ENCODE results near the gene HIF3A.

Gene HIF3A

DNA sequence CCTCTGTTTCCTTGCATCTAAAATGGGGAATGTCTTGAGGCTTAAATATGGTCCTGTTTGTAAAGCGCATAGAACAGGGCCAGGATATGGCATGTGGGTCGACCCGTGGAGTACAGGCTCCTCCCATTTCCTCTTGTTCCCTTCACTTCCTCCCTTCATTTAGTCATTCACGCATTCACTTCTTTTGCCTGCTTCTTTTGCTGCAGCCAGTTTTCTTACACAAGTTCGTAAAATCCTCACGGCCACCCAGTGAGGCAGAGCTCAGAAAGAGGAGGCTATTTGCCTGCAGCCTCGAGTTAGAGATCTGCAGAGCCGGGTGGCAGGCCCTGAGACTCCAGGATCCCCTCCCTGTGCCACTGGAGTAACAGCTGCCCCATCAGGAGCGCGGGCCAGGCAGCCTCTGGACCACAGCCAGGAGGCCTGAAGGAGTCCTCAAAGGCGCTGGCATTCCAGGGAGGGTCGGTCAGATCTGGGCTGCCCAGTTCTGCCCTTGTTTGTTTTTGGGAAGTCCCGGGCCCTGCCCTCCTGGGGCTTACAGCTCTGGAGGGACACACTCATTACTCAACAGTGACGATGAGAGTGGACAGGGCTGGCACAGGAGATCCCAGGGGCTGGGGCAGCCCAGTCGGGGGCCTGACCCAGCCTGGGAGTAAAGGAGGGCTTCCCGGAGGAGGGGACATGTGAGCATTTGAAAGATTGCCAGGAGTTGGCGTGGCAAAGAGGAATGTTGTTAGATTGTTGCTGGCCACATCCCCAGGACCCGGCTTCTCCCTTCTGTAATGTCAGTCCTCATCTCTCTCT lies 54.6 kb downstream of the HIF3A start:
- peak; percentile 69 for DNase-seq
- in situ Hi-C loops (cut with MboI; ENCODE audit: low pct_unique_long_range_greater_than_20kb, low sequenced_read_pairs): no loop called here

DNA sequence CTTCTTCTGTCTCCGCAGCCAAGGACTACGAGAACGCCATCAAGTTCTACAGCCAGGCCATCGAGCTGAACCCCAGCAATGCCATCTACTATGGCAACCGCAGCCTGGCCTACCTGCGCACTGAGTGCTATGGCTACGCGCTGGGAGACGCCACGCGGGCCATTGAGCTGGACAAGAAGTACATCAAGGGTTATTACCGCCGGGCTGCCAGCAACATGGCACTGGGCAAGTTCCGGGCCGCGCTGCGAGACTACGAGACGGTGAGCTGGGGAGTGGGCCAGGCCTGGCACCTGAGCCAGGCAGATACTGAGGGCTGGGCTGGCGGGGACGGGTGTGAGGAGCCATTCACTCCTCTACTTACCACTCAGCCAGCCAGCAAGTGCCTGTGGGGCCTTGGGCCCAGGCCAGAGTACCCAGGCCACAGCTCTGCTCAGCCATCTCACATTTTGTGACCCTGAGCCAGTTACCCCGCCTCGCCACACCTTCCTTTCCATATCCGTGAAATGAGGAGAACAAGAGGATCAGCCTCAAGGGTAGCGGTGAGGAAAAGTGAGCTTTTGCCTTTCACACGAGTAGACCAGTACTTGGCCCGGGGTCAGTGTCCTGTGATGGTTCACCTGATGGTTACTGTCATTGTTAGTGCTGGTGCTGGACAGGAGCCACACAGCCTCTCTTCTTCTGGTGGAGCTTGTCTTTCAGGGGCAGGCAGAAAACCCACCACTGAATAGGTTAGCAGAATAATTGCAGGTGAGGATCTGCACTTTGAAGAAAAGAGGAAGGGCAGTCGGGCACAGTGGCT lies 57.1 kb downstream of the HIF3A start:
- in situ Hi-C loops (cut with MboI; ENCODE audit: low pct_unique_long_range_greater_than_20kb, low sequenced_read_pairs): no loop called here
- no peak for DNase-seq

DNA sequence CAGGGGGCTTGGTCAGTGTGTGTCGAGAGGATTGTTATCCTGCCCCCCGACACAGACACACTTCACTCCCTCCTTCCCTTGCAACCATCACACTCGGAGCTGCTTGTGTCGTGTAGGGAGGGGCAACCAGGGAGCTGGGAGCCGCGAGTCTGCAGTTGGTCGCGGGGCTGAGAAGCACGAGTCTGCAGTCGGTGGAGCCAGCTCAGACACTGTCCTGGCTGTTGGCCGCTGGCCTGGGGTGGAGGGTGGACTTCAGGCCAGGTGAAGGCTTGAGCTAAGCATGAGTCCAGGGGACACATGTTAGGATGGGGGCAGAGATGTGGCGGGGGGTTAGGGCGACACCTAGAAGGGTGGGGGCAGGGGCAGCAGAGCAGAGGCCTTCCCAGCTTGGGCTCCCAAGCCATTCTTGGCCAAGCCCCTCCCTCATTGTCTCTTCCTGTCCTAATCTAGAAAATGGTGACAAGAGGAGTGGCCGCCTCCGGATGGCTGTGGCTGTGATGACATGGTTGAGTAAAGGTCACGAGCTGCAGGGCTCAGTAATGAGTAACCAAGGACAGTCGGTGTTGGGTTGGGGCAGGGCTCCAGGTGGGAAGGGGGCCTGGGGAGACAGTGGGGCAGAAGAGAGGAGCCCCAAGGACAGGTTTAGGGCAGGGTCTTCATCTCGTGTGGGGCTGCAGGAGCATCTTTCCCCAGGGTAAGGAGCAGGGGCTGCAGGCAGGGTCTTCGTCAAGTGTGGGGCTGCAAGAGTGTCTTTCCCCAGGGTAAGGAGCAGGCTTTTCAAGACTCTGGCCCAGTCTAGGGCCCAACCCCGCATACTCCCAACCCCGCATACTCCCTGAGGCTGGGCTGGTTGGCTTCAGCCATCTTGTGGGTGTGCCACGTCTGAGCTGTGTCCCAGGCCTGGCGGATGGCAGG lies 58.6 kb downstream of the HIF3A start:
- in situ Hi-C loops (cut with MboI; ENCODE audit: low pct_unique_long_range_greater_than_20kb, low sequenced_read_pairs): no loop called here
- no peak for DNase-seq

DNA sequence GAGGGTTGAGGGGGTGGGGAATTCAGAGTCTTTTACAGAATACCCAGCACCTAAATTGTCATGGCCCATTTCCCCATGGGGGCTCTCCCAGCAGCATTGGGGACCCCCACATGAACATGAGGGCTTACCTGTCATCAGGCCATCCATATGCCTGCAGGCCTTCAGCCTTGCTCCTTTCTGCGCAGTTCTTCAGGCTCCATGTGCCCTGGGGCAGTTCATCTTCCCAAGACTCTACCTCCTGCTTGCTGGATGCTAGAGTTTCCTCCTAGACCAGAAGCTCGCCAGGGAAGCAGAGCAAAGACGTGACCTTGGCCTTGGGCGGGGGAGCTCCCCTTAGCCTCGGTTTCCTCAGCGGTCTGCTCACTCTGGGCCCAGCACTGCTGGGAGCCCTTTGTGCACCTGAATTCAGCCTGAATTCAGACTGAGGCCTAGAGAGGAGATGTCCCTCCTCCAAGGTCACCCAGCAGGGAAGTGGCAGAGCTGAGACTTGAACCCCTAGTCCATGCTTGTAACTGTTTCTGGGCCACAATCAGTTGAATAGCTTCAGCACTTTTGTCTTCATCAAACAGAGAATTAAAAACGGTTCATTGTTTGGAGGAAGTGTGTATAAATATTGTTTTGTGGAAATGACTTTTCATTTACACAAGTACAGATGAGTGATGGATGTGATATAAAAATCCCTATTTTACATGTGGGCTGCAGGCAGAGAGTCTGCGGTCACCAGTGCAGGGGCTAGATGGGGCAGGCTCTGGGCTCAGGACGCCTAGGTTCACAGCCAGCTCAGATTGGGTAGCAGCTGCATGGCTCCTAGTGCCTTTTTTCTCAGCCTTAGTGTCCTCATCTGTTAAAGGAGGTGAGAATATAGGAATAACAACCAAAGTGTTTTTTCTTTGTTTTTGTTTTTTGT lies 59.6 kb downstream of the HIF3A start:
- in situ Hi-C loops (cut with MboI; ENCODE audit: low pct_unique_long_range_greater_than_20kb, low sequenced_read_pairs): no loop called here
- DNase-seq: no peak

DNA sequence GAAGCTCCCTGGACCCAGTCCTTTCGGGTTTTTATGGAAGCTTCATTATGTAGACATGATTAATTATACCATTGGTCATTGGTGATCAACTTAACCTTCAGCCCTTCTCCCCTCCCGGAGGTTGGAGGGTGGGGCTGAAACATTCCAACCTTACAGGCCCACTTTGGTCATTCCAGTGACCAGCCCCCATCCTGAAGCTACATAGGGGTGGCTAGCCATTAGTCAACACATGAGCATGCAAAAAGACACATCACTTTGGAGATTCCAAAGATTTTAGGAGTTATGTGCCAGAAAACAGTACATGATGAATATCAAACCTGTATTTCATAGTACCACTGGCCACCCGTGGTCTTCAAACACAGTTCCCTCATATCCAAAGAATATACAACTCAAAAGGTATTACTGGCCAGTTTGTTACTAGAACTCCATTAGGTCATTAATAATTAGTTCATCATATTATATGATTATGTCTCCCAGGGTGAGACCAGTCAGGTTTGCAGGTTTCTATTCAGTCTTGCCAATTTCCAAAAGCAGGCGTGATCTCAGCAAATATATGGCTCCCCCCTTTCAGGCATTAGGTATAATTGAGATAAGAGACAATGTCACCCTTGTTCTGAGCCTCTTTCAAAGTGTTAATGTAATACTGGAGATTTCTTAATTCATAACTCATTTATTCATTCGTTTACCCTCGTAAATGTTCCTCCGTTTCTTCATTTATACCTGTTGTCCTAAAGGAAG lies 61.2 kb downstream of the HIF3A start:
- in situ Hi-C loops (cut with MboI; ENCODE audit: low pct_unique_long_range_greater_than_20kb, low sequenced_read_pairs): no loop called here
- no peak for DNase-seq

DNA sequence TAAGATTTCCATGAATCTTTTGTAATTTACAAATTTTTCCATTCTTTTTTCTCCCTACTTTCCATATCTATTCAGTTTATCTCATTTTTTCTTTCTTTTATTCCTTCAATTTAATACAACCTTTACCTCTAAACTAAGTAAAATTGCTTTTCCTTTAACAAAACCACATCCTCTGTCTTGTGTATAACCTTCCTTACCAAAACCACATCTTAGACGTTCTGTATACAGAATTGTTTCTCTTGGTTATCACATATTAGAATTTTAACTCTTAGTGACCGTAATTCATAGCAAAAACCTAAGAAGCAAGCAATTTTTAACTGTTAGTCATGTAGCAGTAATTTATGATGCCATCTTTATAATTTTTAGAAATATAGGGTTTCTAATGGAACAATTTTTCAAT lies 65.1 kb downstream of the HIF3A start:
- no peak for DNase-seq
- in situ Hi-C loops (cut with MboI; ENCODE audit: low pct_unique_long_range_greater_than_20kb, low sequenced_read_pairs): no loop called here

DNA sequence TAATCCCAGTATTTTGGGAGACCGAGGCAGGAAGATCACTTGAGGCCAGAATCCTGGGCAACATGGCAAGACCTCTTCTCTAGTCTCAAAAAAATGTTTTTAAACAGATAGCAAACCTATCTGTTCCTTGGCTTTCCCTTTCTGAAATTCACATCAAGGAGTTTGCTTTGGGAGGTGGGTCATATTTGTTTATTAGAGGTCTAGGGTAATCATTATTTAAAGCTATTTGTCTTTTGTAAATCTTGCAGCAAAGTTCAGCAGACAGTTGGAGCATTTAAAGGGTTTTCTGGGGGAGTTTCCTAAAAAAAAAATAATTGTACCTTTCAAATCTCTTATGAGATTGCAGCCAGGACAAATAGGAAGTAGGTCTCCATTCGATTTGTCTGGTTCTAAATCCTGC lies 67.5 kb downstream of the HIF3A start:
- in situ Hi-C loops (cut with MboI; ENCODE audit: low pct_unique_long_range_greater_than_20kb, low sequenced_read_pairs): no loop called here
- no peak for DNase-seq

DNA sequence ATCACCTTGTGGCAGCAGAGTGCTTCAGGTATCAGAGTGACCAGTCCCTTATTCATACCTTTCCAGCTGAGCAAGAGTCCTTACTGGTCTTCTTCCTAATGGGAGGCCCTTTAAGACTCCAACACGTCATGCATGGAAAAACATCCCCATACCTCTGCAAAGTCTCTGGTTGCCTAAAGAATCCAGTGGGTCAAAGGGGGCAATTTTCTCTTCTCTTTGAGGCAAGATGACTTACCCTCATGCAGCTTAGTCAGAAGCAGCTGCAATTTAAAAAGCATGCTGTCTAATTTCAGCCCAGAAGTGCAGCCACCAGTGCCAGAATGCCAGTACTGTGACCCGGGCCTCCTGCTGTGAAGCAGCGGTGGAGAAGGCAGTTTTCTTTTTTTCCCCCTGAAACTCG lies 68.7 kb downstream of the HIF3A start:
- DNase-seq: no peak
- in situ Hi-C loops (cut with MboI; ENCODE audit: low pct_unique_long_range_greater_than_20kb, low sequenced_read_pairs): no loop called here

DNA sequence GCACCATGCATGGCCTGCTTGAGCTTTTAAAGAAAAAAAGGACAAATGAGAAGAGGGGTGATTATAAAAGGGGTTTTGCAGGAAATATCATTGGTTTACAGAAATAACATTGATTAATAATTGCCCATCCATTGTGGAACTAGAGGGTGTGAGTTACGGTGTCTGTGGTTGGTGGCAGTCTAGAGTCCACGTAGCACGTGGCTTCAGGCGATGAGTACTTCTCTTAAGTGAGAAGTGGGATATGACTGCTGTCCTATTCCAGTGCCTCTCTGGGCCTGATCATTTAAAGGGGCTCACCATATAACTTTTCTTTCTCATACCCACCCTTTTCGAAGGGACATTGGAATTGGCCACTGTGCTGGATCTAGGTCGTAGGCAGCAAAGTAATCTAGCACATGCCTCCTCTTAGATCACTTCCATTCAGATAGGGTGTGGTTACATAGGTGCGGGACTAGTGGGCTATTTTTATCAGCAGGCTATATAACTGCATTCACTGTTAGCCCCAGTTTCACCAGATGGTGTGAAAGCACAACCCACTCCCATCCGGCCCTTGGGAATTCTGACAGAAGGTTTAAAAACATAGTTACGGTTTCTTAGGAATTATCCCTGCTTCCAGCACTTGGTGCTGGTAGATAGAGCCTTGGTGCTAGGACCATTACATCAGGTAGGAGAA lies 69.9 kb downstream of the HIF3A start:
- DNase-seq: no peak
- in situ Hi-C loops (cut with MboI; ENCODE audit: low pct_unique_long_range_greater_than_20kb, low sequenced_read_pairs): no loop called here

DNA sequence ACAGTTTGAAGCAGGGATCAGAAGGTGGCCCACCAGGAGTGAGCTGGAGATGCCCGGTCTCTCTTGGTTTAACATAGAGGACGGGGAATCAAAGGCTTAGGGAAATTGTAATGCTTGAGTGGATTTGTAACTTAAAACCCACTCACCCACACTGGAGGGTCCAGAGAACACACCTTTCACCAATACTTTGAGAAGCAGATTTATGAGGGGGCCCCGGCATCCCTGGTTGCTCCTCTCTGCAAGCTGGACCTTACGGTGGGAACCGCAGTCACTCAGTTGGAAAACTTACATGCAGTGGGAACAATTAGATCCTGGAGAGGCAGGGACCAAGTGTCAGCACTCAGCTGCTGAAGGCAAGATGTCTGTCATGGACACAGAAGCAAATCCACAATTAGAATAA lies 70.6 kb downstream of the HIF3A start:
- in situ Hi-C loops (cut with MboI; ENCODE audit: low pct_unique_long_range_greater_than_20kb, low sequenced_read_pairs): no loop called here
- no peak for DNase-seq

DNA sequence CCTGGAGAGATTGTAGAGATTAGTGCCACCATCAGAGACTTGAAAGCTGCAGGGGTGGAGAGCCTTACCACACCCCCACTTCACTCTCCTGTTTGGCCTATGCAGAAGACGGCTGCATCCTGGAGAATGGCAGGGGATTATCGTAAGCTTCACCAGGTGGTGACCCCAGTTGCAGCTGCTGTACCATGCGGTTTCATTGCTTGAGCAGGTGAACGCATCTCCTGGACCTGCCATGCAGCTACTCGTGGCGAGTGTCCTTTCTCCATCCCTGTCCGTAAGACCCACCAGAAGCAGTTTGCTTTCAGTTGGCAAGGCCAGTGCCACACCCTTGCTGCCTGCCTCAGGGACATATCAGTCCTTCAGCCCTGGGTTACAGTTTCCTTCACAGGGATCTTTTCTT lies 71.3 kb downstream of the HIF3A start:
- no peak for DNase-seq
- in situ Hi-C loops (cut with MboI; ENCODE audit: low pct_unique_long_range_greater_than_20kb, low sequenced_read_pairs): no loop called here

DNA sequence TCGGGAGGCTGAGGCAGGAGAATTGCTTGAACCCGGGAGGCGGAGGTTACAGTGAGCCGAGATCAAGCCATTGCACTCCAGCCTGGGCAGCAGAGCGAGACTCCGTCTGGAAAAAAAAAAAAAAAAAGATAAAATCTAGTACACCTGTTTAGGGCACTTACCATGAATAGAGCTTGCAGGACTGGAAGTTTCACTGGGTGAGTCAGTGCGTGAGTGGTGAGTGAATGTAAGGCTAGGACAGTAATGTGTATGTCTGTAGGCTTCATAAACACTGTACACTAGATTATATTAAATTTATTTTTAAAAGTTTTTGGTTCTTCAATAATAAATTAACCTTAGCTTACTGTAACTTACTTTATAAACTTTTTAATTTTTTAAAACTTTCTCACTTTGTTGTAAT lies 73.0 kb downstream of the HIF3A start:
- in situ Hi-C loops (cut with MboI; ENCODE audit: low pct_unique_long_range_greater_than_20kb, low sequenced_read_pairs): no loop called here
- DNase-seq: no peak

DNA sequence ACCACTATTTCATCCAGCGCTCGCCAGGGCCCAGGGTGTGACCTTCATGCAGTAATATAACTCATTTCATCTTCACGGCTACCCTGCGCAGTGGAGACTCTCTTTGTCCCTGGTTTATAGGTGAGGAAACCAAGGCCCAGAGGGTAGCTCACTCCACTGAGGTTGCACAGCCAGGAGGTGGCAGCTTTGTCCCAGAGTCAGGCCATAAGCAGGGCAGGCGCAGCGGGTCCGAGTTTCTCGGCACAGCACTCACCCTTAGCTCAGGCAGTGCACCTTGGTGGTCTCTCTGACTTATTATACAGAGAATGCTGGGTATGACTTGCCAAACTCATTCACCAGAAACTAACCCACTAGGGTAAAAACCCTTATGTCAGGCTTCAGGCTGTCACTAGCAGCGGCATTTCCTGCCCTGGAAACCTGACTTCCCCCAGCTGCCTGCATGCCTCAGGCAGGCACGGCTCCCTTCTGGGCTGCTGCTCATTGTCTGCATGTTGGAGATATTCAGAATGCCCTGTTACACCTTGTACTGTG lies 74.6 kb downstream of the HIF3A start:
- in situ Hi-C loops (cut with MboI; ENCODE audit: low pct_unique_long_range_greater_than_20kb, low sequenced_read_pairs): no loop called here

DNA sequence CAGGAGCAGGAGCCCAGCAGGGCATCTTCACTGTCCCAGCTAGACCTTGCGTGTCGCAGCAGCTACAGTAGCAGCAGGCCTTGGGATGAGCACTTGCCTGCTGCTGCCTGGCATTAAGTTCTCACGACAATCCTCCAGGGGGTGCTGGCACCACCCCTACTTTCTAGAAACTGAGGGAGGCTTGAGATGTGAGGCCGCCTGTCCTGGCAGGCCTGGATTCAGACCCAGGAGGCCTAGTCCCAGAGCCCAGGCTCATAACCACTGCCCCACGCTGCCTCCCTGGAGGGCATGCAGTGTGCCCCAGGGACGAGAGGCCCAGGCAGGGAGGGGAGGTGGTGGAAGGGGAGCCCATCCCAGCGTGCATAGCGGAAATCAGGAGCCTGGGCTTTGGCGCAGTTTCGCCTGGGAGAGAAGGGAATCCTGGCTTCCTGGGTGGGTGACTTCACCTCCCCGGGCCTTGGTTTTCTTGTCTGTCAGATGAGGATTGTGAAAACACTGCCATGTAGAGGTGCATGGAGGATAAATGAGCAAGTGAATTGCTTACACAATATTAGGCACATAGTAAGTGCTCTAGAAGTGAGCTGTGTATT lies 76.2 kb downstream of the HIF3A start:
- no peak for DNase-seq

More for the DNA sequence above, 74.6 kb downstream of the HIF3A start:
- DNase-seq: no peak

DNA sequence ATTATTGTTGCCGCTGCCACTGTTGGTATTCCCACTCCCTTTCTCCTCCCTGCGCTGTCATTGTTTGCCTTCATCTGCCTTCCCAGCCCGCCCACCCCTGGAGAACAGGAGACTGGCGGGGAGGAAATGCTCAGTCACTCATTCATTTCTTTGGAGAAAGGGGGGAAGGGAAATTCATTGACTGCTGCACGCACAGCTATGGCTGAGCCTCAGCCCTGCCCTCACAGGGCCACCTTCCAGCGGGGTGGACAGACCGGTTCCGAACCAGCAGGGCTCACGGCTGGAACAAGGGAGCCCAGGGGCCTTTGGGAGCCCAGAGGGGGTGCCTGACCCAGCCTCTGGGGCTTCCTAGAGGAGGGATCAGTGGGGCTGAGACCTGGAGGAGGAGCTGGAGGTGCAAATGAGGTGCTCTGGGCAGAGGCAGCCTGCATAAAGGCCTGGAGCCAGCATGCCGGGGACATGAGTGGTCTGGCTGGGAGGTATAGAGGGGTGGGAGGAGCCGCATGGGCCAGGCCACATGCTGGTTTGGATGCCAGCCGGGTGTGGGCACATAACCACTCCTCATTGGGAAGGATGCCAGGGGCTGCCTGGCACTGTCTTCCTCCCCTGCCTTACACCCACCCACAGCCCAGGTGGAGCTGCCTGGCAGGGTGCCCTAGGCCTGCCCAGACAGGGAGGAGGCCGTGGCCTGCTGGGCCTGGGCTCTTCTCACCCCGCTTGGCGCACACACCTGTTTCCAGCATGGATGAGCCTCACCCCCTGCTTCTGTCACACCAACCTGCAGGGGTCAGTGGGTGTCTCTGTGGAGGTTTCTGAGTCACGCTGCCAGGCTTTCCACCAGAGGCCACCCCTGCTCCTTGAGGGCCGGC lies 76.9 kb downstream of the HIF3A start:
- in situ Hi-C loops (cut with MboI; ENCODE audit: low pct_unique_long_range_greater_than_20kb, low sequenced_read_pairs): no loop called here
- no peak for DNase-seq

More for the DNA sequence above, 76.2 kb downstream of the HIF3A start:
- in situ Hi-C loops (cut with MboI; ENCODE audit: low pct_unique_long_range_greater_than_20kb, low sequenced_read_pairs): no loop called here

Data from KBM-7 (cell line).